ENCODE data around the gene GJB4.

GJB4 gene

DNA sequence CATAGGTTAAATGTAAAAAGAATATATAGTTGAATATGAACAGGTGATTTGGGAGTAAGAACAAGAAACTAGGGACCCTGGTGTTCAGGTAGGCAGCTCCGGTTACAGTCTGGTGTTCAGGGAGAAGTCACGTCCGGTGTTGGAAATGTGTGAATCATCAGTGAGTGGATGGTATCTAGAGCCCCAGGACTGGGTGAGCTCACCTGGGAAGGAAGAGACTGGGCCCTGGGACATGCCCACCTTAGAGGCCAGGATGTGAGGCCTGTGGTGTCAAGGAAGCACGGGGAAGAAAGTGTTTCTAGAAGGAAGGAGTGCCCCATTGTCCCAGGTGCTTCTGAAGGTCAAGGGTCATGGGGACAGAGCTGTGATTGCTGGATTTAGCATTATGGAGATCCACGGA is 20.0 kb downstream of the GJB4 start:
- DNase-seq, result no peak

DNA sequence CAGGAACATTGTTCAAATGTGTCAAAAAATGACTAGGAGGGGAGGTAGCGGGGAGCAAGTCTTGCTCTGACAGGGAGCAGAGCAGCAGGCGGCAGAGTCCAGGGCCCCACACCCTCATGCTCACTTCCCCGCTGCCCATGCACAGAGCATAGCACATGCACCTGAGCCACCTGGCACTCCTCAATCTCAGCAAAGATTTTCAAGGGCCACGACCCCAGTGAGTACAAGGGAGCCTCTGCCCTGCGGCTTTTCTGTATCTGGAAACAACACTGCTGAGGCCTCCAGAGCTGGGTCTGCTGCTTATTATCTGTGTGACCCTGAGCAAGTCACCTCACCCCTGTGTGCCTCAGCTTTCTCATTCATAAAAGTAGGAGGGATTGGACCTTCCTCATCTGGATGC is 20.4 kb downstream of the GJB4 start:
- no peak for DNase-seq

DNA sequence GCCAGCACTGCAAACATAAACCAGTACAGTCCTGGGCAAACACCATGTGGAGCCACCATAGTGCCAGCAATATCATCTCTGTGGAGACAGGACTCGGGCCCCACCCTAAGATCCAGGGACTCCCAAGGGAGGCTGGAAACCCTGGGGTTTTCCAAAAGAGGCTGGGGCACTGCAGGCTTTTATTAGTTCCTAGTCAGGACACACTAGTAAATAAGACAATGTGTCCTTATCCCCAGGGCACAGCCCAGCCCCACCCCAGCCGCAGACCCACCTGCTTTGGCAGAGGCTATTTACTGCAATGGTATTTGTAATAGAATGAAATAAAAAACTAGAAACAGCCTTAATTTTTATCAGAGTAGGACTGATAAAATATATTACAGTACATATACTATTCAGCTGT is 21.0 kb downstream of the GJB4 start:
- no peak for DNase-seq

DNA sequence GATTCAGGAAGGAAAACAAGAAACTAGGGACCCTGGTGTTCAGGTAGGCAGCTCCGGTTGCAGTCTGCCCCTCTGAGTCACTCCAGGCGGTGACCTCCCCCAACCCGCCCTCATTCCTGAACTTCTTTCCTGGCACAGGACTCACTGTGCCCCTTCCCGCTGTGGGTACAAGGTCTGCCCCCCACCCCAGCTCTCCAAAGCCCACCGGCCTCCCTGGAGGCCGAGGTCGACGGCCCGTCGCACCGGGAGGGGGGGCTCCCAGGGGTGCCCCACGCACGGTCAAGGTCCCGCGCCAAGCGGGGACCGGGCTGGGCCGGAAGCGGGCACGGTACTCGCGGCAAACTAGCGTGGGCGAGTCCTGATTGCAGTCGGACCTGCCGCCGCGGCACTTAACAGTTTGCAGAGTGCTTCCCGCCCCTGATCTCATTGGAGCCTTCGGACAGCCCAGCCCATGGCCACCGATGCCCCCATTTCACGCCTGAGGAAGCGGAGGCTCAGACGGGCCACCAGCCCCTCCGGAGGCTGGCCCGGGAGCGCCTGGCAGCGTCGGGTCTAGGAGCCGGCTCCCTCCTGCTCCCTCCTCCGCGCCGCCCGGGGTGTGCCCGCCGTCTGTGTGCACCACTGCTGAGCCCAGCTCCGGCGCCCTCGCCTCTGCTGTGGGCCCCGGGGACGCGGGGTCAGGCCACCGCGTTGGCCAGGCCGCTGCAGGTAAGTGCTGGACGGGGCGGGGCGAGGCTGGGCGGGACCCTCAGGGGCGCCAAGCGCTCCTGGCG is 21.7 kb downstream of the GJB4 start, which contains the start of gene GJB3:
Gene GJB3, plus strand, starts transcription at position 144 of the 773 bp plus-strand sequence. CDS start 3,549 bp downstream, outside the sequence.
- no peak for DNase-seq

DNA sequence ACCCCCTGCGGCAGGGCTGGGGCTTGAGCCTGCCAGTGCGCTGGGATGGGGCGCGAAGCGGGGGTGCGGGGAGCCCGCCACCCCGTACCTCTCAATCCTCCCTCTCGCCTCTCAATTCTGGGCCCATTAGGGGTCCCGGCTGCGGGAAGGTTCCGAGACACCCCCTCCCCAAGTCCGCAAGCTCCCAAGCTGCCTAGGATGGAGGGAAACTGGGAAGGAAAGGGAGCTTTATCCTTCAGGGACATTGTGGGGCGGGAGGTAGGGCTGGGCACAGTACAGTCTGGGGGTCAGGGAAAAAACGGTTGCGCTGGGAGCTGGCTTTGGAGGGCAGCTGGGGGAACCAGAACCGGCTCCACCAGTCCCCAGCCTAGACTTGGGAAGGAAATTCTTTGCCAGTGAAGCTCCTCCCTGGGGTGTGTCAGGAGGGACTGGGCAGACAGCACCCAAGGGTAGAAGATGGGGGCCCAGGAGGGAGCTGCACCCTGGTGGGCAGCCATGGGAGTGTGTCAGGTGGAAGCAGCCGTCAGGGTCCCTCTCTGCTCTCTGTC is 22.4 kb downstream of the GJB4 start:
- DNase-seq, result no peak

DNA sequence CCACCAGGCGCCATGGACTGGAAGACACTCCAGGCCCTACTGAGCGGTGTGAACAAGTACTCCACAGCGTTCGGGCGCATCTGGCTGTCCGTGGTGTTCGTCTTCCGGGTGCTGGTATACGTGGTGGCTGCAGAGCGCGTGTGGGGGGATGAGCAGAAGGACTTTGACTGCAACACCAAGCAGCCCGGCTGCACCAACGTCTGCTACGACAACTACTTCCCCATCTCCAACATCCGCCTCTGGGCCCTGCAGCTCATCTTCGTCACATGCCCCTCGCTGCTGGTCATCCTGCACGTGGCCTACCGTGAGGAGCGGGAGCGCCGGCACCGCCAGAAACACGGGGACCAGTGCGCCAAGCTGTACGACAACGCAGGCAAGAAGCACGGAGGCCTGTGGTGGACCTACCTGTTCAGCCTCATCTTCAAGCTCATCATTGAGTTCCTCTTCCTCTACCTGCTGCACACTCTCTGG is 25.2 kb downstream of the GJB4 start:
- DNase-seq, result no peak

DNA sequence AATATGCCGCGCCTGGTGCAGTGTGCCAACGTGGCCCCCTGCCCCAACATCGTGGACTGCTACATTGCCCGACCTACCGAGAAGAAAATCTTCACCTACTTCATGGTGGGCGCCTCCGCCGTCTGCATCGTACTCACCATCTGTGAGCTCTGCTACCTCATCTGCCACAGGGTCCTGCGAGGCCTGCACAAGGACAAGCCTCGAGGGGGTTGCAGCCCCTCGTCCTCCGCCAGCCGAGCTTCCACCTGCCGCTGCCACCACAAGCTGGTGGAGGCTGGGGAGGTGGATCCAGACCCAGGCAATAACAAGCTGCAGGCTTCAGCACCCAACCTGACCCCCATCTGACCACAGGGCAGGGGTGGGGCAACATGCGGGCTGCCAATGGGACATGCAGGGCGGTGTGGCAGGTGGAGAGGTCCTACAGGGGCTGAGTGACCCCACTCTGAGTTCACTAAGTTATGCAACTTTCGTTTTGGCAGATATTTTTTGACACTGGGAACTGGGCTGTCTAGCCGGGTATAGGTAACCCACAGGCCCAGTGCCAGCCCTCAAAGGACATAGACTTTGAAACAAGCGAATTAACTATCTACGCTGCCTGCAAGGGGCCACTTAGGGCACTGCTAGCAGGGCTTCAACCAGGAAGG is 25.8 kb downstream of the GJB4 start:
- no peak for DNase-seq

DNA sequence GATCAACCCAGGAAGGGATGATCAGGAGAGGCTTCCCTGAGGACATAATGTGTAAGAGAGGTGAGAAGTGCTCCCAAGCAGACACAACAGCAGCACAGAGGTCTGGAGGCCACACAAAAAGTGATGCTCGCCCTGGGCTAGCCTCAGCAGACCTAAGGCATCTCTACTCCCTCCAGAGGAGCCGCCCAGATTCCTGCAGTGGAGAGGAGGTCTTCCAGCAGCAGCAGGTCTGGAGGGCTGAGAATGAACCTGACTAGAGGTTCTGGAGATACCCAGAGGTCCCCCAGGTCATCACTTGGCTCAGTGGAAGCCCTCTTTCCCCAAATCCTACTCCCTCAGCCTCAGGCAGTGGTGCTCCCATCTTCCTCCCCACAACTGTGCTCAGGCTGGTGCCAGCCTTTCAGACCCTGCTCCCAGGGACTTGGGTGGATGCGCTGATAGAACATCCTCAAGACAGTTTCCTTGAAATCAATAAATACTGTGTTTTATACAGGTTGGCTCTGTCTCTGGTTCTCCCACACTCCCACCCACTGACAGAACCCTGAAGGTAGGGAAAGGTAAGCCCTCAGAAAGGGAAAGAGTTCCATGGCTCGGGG is 26.4 kb downstream of the GJB4 start:
- no peak for DNase-seq

DNA sequence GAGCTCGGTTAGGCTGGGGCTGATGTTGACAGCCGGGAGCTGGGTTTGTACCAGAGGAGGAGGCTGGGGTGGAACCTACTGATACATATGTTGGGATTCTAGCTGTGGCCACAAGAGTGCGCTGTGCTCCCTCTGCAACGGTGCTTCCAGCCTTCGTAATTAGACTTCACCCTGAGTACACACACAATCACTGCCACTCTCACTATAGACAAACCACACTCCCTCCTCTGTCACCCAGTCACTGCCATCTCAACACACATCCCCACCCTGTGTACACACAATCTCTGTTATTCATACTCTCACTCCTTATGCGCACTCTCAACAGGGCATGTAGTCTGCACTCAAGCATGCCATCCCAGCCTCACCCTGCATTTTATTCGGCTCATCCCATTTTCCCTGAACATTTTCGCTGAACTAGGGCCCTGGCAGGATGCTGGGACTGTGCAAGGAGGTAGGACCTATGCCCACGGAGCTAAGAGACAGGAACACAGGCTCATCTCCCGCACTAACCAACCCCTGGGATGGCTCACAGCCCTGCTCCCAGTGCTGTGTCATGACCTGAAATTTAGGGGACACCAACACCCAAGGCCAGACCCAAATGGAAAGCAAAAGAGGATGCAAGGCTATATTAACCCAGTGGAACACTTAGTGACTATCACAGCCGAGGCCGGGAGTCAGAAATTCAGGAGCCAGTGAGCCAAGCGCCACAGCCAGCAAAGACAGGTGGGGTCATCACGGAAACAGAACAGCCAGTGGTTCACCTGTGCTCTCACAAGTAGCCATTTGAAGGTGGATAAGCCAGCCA is 27.2 kb downstream of the GJB4 start:
- DNase-seq, result peak; percentile 66 to 76

DNA sequence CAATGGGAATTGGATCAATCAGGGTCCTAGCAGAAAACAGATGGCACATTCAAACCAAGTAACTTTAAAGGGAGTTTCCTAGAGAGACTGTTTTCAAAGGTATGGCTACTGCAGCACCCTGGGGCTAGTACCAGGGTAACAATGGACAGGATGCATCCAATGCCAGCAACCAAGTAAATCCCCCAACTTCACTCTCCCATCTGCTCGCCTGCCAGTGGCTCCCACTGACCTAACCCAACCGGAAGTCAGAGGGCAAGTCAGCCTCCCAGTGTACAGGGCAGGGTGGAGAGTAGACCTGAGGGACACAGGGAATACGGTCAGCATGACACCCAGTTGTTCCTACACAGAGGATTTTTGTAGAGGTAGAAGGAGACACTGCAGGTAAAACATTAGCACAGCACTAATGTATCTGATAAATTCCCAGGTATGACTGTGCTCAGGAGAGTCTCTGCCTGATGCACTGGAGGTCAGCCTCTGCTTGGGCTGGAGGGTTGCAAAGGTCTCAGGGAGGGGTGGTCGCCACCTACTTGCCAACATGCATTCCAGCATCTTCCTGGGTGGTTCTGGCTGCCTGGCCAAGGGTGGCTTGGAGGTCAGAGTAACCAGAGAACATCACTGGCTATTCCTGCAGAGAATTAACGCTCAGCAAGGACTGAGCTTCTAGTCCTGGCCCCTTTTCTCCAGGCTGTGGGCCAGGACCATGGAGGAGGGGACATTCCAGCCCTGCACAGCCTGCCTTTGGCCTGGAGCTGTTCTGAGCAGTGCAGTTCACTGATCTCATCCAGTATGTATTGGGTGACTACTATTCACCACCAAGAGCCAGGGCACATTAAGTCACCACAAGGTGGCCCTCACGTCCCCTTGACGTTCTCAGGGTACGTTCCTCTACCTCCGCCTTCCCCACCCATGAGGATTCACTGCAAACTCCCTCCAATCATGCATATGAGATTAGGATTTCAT is 28.2 kb downstream of the GJB4 start:
- DNase-seq, result no peak

DNA sequence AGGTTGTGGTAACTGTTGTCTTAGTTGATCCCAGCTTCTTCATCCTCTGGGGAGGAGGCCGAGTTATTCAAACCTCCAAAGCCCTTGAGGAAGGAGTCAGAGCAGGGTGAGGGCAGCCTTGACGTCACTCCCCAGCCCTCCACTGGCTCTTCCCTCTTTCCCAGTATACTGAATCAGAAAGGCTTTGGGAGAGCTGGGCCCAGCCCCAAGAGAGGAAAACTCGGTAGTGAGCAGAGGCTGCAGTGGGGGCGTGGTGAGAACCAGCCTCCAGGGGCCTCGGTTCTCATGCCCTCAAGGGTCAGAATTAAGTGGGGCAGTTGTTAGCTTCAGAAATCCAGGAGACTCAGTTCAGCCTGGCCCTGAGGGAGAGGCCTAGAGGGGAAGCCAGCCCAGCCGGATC is 31.4 kb downstream of the GJB4 start:
- DNase-seq, result no peak

DNA sequence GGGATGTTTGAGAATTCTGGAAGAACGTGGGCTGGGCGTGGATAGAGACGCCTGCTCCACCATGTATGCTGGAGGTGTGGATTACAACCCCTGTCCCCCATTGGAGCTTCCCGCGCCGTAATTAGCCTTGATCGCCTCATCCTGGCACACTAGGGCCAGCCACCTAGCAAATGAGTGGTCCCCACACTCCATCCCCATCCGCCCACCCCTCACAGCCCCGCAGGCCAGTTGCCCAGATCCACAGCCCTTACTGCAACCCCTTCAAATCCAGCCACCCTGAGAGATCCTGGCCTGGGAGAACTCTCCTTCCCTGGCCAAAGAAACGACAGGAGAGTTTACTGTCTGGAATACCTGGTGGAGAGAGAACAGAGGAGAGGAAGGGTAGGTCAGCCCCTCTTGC is 32.9 kb downstream of the GJB4 start:
- DNase-seq, result no peak

DNA sequence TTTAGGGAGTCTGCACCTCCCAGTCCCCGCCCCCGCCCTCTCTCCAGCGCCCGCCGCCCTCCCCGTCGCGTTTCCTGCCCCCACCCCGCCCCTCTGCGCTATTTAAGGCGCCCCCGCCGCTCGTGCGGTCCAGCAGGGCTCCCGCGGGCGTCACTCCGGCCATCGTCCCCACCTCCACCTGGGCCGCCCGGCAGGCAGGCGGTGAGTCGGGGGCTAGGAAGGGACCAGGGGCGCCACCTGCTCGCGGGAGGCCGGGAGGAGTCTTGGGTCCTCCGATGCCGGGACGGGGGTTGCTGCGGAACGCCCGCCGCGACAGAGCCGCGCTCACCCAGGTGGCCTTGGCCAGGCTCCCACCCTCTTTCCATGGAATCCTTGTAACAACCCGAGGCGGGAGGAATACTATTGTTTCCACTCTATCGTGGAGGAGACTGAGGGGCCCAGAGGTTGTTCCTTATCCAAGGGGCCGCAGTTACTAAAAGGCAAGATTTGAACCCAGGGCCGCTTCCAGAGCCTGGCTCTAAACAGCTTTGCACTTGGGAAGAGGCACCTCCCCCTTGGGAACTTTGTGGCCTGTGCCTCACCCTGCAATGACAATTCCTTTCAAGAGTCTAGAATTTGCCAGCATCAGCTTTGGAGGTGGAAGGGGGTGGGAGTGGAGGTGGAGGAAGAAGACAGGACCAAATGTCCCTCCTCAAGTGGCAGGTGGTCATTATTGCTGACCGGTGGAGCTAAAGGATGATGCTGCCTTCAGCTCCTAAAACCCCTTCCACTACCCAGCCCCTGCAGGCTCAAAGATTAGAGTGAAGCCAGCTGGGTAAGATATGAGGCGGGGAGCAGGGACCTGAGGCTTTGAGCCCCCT is 33.6 kb downstream of the GJB4 start, which contains the start of gene GJA4:
Gene GJA4, plus strand, starts transcription at position 132 of the 860 bp plus-strand sequence. CDS start 1,215 bp downstream, outside the sequence.
- no peak for DNase-seq

DNA sequence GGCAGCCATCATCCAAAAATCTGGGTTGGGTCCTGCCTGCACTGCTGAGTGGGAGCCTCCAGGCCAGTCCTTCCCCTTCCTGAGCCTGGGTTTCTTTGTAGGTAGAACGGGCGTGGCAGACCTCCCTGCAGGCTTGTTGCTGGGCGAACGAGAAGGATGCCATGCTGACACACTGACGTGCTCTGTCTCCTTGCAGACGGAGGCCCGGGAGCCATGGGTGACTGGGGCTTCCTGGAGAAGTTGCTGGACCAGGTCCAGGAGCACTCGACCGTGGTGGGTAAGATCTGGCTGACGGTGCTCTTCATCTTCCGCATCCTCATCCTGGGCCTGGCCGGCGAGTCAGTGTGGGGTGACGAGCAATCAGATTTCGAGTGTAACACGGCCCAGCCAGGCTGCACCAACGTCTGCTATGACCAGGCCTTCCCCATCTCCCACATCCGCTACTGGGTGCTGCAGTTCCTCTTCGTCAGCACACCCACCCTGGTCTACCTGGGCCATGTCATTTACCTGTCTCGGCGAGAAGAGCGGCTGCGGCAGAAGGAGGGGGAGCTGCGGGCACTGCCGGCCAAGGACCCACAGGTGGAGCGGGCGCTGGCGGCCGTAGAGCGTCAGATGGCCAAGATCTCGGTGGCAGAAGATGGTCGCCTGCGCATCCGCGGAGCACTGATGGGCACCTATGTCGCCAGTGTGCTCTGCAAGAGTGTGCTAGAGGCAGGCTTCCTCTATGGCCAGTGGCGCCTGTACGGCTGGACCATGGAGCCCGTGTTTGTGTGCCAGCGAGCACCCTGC is 34.7 kb downstream of the GJB4 start:
- DNase-seq, result no peak

DNA sequence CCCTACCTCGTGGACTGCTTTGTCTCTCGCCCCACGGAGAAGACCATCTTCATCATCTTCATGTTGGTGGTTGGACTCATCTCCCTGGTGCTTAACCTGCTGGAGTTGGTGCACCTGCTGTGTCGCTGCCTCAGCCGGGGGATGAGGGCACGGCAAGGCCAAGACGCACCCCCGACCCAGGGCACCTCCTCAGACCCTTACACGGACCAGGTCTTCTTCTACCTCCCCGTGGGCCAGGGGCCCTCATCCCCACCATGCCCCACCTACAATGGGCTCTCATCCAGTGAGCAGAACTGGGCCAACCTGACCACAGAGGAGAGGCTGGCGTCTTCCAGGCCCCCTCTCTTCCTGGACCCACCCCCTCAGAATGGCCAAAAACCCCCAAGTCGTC is 35.2 kb downstream of the GJB4 start:
- no peak for DNase-seq

DNA sequence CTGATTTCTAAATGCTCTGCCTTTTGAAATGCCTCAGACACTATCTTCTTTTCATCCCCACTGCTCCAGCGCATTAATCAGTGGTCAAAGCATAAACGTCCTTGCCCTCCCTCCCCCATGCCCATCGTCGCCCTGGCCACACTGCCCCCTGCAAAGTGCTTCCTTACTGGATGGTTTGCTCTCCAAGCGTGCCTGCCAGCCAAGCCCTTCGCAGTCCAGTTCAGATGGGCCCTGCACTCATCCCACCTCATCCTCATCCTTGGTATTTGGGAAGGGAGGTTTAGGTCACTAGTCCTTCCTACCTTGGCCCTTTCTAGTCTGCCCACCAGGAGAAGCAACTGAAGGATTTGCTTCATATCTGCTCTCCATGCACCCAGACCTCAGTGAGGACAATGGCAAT is 36.4 kb downstream of the GJB4 start:
- DNase-seq, result no peak

DNA sequence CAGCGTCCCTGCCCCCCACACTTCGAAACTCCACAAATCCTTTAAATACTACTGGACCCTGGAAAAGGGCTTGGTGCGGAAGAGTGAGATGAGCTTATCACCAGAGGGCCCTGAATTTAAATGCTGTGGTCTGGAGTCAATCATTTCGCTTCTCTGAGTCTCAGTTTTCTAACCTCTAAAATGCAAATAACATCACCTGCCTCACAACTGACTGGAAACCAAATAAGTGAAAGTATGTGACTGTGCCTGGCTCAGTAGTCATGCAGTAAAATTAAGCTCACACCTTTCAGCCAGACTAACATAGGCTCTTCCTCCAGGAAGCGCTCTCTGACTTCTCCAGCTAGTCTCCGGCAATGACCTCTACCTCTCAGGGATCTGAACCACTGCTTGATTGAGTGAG is 37.5 kb downstream of the GJB4 start:
- DNase-seq, result no peak

DNA sequence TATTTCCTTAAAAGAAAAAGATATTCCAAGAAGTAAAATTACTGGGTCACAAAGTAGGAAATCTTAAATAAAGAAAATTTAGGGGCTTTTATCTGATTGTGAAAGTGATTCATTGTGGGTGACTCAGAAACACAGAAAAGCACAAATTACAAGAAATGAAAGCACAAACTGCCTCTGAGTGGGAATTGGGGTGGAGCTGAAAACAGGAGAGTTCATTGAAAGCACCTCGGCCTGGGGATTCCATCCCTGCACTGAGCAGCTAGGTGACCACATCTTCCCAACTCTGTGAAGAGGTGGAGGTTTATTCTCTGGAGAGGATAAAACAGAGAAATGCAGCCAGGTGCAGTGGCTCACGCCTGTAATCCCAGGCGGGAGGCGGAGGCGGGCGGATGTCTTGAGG is 40.7 kb downstream of the GJB4 start:
- no peak for DNase-seq

DNA sequence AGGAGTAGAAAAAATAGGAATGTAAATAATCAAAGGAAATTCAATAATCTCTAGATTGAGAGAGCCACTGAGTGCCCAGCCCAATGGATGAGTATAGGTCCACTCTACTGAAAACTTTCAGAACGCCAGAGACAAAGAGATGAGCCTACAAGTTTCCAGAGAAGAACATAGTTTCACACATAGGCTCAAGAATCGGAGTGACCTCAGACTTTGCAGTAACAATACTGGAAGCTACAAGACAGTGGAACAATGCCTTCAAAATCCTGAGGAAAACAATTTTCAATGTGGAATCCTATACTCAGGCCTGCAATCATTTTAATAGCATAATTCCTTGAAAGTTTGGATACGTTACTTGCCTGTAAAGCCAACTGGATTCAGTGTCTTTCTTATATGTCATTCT is 44.2 kb downstream of the GJB4 start:
- no peak for DNase-seq

DNA sequence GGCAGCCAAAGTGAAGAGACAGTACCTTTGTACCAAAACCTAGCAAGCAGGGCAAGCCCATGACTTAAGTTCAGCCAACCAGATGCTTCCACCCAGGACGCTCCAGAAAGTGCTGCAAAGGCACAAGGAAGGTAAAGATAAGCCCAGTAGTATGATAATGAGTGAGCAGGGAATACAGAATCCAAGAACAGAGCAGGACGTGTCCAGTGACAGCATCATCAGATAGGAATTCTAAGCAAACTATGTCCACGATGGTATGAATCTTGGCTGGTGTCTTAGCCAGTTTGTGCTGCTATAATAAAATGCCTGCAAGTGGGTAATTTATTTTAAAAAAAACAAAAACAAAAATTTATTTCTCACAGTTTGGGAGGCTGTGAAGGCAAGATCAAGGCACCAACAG is 46.9 kb downstream of the GJB4 start:
- DNase-seq, result no peak

Measured in hippocampal formation (tissue), 2 donors.